GM18499 (cell line): ENCODE measurements around the gene PPIL6.
"Not testable (repeated sequence)": the region's sequence is repeated elsewhere in the genome, so short reads cannot be mapped to it uniquely, and the experiment has no call there.

ENCODE experiments used
- ATAC-seq: cut with Tn5 transposase; IDR thresholded peaks from one replicate; pipeline ENCODE4 v1.9.1; 2021; ENCODE audit warnings: moderate number of reproducible peaks; ENCODE audit not compliant: insufficient read depth, unreplicated experiment

PPIL6 gene

GRCh38 chr6:109467696-109468095 is 27.3 kb upstream of the PPIL6 start:
- no peak for ATAC-seq

- no peak for ATAC-seq
These were observed 25.9 kb upstream of the PPIL6 start for GRCh38 chr6:109466212-109466923.

- no peak for ATAC-seq
These were observed 25.3 kb upstream of the PPIL6 start for GRCh38 chr6:109465772-109466171.

- ATAC-seq: no peak
These were observed 21.5 kb upstream of the PPIL6 start for GRCh38 chr6:109461733-109462526.

- not testable (repeated sequence) for ATAC-seq
These were observed 20.8 kb upstream of the PPIL6 start for GRCh38 chr6:109461205-109461604.

GRCh38 chr6:109460161-109460829 is 19.9 kb upstream of the PPIL6 start:
- ATAC-seq: no peak

GRCh38 chr6:109458774-109459531 is 18.5 kb upstream of the PPIL6 start:
- ATAC-seq: no peak

GRCh38 chr6:109457562-109457996 is 17.2 kb upstream of the PPIL6 start:
- no peak for ATAC-seq

- no peak for ATAC-seq
These were observed 16.5 kb upstream of the PPIL6 start for GRCh38 chr6:109456710-109457561.

- no peak for ATAC-seq
These were observed 15.7 kb upstream of the PPIL6 start for GRCh38 chr6:109456111-109456583.

- peak; percentile 37 for ATAC-seq
These were observed 15.1 kb upstream of the PPIL6 start, which contains the start of gene MICAL1 for GRCh38 chr6:109455437-109456110. MICAL1 (minus strand) TSS chr6:109455772; CDS start chr6:109454196, 1,576 bp downstream.

- ATAC-seq: no peak
These were observed 14.3 kb upstream of the PPIL6 start for GRCh38 chr6:109454496-109455436.

- no peak for ATAC-seq
These were observed 13.4 kb upstream of the PPIL6 start for GRCh38 chr6:109453594-109454495.

- no peak for ATAC-seq
These were observed 12.7 kb upstream of the PPIL6 start for GRCh38 chr6:109453156-109453555.

GRCh38 chr6:109452181-109452580 is 11.8 kb upstream of the PPIL6 start:
- no peak for ATAC-seq

- ATAC-seq: no peak
These were observed 10.9 kb upstream of the PPIL6 start for GRCh38 chr6:109451376-109451775.

- ATAC-seq: no peak
These were observed 10.4 kb upstream of the PPIL6 start for GRCh38 chr6:109450801-109451200.
